GM18511 (cell line): Measurements from ENCODE around the gene OR52H1.

ENCODE experiments used
- ATAC-seq: cut with Tn5 transposase; IDR thresholded peaks from one replicate; pipeline ENCODE4 v1.9.1; 2021; ENCODE audit warnings: mild to moderate bottlenecking, moderate library complexity; ENCODE audit not compliant: unreplicated experiment

The OR52H1 gene

GRCh38 chr11:5536482-5536881 lies 11.9 kb downstream of the OR52H1 start:
- ATAC-seq: no peak

- no peak for ATAC-seq
Observed at GRCh38 chr11:5534046-5534445, 14.3 kb downstream of the OR52H1 start.

- ATAC-seq: no peak
Observed at GRCh38 chr11:5531053-5531831, 17.1 kb downstream of the OR52H1 start.

- ATAC-seq: no peak
Observed at GRCh38 chr11:5528495-5528894, 19.8 kb downstream of the OR52H1 start.

GRCh38 chr11:5527716-5528115 lies 20.6 kb downstream of the OR52H1 start:
- ATAC-seq: no peak

- no peak for ATAC-seq
Observed at GRCh38 chr11:5524756-5525155, 23.6 kb downstream of the OR52H1 start.

GRCh38 chr11:5522308-5522707 lies 26.0 kb downstream of the OR52H1 start:
- ATAC-seq: no peak

- no peak for ATAC-seq
Observed at GRCh38 chr11:5521540-5521939, 26.8 kb downstream of the OR52H1 start.

- ATAC-seq: no peak
Observed at GRCh38 chr11:5516599-5516998, 31.7 kb downstream of the OR52H1 start, which contains the start of gene UBQLNL. UBQLNL (minus strand) TSS chr11:5516699; CDS start chr11:5516441, 258 bp downstream.

GRCh38 chr11:5514841-5515240 lies 33.5 kb downstream of the OR52H1 start:
- ATAC-seq: no peak

GRCh38 chr11:5509803-5510202 lies 38.5 kb downstream of the OR52H1 start, which contains the start of gene UBQLN3:
UBQLN3 (minus strand) TSS chr11:5509957; CDS start chr11:5509558, 399 bp downstream.
- ATAC-seq: no peak

- ATAC-seq: no peak
Observed at GRCh38 chr11:5508605-5509004, 39.7 kb downstream of the OR52H1 start.

GRCh38 chr11:5507933-5508305 lies 40.4 kb downstream of the OR52H1 start:
- no peak for ATAC-seq

- no peak for ATAC-seq
Observed at GRCh38 chr11:5507177-5507932, 41.0 kb downstream of the OR52H1 start.

- no peak for ATAC-seq
Observed at GRCh38 chr11:5505363-5506048, 42.8 kb downstream of the OR52H1 start.

- no peak for ATAC-seq
Observed at GRCh38 chr11:5504403-5504921, 43.9 kb downstream of the OR52H1 start.

- ATAC-seq: no peak
Observed at GRCh38 chr11:5500393-5500801, 47.9 kb downstream of the OR52H1 start.

- ATAC-seq: no peak
Observed at GRCh38 chr11:5499671-5500070, 48.7 kb downstream of the OR52H1 start.
